DMS114 treated with DMSO at 0.1 percent for 48 hours (cell line): ENCODE data around the gene ZBTB17.

Source experiments
- DNase-seq: peaks from one replicate; lab custom pipeline; 2025; ENCODE audit not compliant: unreplicated experiment; lab: John Stamatoyannopoulos, UW

Gene ZBTB17

DNA sequence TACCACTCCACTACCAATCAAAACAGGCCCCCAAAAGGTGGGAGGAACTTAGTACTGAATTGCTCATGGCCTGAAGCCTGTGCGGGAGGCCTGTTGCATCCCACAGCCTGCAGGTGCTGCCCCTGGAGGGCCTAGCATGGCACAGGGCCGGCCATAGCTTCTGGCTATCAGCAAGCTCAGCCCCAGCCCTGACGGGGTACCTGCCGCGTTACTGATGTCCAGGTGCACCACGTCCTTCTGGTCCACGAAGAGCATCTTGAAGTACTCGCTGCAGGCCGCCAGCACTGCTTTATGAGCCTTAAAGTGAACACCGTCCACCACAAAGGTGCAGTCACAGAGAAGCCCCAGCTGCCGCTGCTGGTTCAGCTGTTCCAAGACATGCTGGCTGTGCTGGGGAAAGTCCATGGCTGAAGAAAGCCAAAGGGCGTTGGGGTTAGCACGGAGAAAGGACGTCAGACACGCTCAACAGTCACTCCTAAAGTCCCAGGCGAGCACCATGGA, 27.8 kb downstream of the ZBTB17 start:
- no peak for DNase-seq

DNA sequence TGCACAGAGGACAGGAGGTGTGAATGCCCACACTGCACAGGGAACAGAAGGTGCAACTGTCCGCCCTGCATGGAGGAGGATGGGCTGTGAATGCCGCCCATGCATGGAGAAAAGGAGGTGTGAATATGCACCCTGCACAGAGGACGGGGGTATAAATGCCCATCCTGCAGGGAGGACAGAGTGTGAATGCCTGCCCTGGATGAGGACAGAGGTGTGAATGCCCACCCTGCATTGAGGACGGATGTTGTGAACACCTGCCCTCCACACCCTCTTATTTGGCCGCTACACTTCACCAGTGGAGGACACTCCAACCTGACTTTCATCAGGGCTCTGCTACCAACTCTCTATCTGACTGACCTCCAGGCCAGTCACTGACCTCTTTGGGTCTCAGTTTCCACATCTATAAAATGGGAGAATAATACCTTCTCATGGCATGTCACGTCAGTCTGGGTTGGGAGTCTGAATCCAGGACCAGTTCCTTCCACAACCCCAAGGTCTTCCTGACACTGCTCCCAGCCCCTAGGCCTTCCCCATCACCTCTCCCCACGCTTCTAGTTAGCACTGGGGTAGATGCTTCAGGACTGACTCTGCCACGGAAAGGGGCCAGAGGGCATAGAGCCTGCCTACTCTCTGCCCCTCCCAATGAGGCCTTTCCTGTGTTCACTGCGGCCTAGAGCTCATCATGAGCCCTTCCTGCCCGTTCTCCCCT, 28.4 kb downstream of the ZBTB17 start:
- no peak for DNase-seq

DNA sequence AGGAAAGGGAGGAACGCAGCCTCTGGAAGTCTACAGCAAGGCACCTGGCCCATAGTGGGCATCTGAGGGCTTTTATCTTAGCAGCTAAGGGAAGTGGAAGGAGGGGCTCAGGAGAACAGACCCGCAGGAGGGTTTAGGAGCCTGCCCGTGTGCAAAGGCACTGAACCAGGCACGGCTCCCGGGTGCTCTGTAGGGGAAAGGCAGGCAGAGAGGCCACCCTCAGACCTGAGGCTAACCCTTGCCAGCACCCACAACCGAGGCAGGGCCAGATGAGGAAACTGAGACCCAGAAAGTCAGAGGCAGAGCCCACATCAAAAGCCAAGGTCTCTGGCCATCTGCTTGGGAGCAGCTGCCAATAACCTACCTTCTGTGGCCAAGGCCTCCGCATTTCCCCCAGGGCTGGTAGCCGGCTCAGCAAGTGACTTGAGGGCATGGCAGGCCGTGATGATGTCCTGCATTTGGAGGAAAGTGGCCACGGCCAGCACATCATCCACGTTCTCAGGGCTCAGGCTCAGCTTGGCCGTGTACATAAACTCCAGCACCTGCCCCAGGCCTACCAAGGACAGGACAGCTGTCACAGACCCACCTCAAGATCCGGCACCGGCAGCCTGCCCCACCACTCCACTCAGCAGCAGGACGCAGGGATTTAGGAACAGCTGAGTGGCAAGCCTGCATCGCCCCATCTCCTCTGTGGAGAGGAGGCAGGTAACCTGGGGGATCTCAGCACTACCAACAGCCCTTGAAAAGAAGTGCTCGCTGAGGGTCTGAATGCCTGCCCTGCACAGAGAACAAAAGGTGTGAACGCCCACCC, 29.1 kb downstream of the ZBTB17 start:
- DNase-seq: no peak

DNA sequence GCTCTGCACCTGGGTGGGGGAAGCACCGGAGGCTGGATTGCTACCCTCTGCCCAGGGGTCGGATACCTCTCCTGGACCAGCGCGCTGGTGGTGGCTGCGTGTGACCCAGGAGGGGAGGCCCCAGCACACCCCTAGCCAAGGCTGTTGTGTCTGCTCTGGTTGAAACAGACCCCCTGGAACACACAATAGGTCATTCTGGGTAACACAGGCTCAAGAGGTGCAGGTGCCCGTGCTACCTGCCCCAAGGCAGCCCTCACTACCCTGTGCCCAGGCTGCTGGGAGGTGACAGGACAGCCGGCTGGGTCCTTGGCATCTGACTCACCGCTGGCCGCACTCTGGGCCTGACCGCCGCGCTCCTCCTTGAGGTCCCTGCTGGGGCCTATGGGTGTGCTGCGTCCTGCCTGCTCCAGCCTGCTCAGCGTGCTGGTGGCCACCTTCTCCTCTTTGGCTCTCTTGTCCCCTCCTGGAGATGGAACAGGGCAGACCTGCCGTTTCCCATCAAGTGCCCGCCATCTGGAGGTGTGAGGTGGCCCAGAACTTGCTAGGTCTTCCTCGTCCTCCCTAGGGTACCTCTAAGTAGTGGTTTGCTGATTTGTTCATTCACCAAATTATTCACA, 30.0 kb downstream of the ZBTB17 start:
- no peak for DNase-seq

DNA sequence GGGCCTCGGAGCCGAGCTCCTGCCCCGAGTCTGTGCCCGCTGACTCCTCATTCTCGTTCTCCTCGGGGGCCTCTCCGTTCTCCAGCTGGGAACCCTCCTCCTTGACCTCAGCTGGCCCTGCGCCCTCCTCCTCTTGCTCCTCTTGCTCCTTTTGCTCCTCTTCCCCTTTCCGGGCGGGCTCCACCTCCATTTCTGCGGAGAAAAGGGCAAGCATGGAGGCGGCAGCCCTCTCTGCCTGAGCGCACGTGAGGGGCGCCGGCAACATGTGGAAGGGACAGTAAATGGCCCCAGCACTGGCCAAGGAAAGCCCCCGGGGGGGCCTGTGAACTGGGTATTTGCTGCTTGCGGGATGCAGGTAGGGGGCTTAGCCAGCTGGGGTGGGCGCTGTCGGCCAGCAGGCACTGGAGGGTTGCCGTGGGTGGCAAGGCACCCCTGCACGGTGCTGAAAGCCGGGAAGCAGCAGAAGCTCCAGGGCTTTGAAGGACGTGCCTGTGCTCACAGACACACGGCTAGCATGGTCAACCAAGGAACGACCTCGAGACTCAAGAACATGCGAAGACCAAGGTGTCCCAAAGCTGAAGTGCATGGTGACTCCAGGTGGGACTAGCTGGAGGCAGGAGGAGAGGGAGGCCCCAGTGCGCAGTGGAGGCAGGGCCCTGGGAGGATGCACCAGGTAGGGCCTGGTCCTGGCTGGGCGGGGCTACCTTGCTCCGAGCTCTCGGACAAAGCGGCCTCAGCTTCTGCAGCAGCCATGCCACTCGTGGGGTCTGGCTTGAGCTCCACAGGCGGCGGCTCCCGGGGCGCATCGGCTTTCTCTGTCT, 30.7 kb downstream of the ZBTB17 start:
- no peak for DNase-seq

DNA sequence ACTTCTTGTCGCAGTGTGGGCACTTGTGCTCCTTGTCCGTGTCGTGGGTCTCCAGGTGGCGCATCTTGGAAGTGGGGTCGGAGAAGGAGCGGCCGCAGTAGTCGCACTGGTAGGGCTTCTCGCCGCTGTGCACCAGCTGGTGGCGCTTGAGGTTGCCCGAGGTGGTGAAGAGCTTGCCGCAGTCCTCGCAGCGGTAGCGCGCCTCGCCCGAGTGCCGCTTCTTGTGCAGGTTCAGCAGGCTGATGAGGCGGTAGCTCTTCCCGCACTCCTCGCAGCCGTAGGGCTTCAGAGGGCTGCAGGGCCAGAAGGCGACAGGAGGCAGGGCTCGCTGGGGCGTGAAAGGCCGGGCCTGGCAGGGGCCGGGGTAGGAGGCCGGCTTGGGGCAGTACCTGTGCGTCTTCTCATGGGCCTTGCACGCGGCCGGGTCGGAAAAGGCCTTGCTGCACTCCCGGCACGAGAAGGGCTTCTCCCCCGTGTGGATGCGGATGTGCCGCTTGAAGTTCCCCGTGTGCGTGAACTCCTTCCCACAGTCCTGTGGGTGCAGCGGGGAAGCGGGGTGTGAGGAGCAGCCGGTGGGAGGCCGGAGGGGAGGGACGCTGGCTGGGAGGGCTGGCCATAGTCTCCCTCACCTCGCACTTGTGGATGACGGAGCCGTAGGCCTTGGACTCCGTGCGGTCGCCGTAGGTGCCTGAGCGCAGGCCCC, 31.4 kb downstream of the ZBTB17 start:
- DNase-seq: no peak

DNA sequence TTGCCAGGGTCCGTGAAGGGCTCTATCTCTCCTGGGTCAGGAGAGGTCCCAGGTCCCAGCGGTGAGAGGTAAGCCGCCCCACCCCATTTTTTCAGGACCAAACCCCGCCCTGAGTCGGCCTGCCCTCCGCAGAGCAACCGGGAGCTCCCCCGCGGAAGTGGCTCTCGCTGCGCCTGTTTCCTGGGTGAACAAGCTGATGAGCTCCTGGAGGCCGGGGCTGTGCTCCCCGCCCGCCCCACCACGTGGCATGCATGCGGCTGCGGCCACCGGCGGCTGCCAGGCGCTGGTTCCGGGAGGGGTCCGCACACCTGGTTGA, 32.0 kb downstream of the ZBTB17 start:
- DNase-seq: no peak

DNA sequence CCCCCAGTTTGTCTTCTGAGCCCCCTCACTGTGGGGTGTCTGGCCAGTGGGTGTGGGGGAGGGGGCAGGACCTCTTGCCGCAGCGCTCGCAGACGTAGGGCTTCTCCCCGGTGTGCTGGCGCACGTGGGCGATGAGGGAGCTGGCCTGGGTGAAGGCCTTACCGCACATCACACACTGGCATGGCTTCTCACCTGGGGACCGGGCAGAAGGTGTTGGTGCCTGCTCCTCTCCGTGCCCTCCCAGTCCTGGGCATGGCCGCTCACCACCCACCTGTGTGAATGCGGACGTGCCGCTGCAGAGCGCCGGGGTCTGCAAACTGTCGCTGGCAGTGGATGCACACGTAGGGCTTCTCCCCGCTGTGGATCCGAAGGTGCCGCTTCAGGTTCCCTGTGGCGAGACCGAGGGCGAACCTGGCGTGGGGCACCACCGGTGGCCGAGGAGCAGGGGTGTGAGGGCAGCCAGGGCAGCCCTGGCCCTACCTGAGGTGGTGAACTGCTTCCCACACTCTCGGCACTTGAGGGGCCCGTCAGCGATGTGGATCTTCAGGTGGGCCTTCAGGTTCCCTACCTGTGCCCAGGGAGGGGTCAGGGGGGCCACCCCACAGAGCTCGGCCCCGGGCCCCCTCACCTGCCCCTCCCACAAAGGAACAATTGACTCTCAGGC, 32.4 kb downstream of the ZBTB17 start:
- no peak for DNase-seq

DNA sequence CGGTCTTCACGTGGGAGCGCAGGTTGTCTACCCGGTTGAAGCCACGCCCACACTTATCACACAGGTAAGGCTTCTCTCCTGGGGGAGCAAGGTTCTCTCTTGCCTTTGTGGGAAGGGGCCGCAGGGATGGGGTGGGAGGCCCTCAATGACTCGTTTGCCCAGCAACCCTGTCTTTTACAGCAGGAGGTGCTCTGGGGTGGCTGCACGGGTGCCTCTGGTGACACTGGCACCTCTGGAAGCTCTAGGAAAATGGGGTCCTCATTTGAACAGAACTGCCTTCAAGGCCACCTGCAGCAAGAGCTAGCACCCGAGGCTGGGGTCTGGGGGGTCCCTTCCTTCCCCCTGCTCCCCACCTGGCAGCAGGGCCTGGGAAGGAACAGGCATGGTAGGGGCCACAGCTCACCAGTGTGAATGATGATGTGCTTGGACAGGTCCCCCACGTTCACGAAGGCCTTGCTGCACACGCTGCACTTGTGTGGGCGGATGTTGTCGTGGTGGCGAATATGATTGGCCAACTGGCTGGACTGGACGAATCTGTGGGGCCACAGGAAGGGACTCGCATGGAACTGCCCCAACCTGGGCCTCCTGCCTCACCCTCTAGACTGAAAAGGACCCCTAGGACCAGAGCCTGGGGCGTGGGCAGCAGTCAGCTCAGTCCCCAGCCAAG, 33.1 kb downstream of the ZBTB17 start:
- DNase-seq: no peak

DNA sequence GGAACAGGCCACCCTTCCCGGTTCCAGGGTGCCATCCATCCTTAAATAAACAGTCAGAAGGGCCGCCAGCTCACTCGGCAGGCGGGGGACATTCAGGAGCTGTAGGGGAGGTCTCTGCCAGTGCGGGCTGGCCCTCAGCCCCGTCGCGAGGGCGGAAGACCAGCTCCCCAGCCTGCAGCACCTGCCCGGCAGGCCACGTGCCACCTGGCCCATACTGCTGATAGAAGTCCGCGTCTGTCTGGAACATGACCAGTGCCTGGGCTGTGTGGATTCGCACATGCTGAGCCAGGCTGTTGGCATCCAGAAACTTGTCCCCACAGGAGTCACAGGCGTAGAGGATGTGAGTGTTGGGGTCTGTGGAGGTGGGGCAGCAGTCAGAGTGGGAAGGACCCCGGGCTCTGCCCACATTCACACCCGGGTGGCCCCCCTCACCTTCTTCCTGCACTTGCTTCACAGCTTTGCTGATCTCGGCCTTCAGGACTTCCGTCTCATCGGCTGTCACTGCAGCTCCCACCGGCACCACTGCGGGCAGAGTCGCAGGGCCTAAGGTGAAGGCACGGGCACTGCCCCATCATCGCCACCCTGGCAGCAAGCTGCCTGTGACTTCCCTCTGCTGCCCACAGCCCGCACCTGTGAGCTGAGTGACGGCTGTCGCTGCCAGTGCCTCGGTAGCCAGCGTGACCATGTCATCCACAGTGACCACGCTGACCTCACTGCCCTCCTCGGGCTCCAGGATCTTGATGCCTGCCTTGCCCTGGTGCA, 33.8 kb downstream of the ZBTB17 start:
- DNase-seq: no peak

DNA sequence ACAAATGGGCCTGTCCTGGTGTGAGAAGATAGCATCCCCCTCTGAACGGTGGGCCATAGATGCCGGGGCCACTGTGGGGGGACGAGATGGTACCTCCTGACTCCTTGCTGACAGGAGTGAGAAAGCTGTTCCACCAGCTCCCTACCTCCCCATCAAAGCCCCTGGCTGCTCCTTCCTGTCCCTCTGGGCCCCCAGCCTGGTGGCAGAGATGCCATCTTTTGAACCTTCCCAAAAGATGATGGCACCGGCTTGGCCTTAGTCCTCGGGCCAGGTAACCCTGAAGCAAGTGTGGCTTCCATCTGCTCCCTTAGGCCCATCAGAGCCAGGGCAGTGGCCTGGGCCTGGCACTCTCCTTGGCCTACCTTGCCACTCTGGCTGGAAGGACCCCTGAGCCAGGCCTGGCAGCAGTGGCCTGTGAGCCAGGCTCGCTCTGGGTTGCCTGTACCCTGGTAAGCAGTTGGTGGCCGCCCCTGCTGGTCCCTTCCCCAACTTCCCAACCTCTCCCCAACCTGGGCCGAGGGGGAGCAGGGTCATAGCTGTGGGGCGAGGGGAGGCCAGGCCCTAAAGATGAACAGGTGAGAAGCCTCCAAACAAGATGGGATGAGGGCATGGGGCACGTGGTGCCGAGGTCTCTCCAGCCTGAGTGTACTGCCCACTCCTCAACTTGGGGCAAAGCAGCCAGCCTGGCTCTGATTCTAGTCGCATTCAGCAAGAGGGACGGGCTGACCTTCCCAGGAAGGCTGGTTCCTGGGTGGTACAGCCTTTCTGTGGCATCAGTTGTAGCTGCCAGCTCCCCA, 34.7 kb downstream of the ZBTB17 start:
- no peak for DNase-seq

DNA sequence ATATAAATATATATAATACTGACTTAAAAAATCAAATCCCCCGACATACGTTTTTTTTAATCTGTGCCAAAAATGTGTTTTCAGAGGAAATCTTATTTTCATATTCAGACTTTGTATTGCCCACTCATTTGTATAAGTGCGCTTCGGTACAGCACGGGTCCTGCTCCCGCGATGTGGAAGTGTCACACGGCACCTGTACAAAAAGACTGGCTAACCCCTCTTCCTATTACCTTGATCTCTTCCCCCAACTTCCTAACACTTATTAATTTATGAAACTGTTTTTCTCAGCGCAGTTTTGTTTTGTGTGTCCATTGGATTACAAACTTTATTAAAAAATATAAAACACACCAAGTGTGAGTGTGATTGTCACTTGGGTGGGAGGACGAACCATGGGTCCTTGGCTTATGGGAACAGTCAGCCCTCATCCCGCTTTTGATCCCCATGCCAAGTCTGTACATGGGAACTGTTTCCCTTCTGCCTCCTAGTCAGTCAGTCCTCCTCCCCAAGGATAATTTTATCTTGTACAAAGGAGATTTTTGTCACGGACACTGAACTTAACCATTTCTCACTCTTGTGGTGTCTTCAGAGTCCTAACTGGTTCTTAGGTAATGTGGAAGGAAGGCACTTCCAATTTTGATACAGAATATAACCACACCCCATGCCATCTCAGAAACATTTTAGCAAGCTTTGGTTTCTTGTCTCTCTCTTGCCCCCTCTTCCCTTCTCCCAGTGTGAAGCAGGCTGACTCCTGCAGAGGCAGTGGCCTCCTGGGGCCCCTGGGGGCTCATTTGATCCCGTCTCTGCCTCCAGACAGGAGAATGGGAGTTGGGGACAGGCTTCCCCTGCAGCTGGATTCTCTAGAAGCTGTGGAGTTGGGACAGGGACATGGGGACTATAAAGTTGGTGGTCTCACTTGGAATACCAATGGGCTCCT, 35.5 kb downstream of the ZBTB17 start:
- no peak for DNase-seq

DNA sequence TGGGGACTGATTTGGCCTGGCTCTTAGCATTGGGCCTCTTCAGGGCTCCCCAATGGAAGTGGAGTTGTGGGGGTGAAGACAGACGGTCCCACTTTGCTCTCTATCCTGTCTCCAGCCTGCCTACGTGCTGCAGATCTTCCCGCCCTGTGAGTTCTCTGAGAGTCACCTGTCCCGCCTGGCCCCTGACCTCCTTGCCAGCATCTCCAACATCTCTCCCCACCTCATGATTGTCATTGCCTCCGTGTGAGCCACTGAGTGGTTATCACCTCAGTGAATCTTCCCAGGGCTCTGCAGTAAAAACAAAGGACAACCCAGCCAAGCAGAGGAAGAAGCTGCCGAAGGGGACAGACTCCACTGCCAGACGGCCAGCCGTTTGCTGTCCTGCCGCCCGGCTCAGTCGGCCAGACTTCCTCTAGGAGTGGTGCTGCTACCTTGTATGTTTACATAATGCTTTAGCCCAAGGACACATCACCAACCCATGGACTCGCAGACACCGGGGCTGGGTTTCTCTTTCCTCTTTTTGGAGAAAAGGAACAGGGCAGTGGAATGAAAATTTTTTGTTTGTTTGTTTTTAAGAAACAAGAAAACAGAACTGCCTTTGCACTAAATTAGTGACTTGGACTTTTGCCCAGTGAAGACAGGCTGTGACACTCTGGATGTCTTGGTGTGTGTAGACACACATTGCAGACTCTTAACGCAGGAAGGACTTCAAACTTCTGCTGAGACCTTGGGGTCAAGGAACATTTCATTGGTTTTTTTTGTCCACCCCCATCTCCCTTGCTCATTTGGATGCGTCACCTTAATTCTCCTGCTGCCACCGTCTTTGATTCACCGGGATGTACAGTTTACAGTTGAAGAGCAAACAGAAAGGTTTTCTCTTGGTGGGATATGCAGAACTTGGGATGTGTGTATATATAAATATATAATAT, 36.5 kb downstream of the ZBTB17 start:
- no peak for DNase-seq

DNA sequence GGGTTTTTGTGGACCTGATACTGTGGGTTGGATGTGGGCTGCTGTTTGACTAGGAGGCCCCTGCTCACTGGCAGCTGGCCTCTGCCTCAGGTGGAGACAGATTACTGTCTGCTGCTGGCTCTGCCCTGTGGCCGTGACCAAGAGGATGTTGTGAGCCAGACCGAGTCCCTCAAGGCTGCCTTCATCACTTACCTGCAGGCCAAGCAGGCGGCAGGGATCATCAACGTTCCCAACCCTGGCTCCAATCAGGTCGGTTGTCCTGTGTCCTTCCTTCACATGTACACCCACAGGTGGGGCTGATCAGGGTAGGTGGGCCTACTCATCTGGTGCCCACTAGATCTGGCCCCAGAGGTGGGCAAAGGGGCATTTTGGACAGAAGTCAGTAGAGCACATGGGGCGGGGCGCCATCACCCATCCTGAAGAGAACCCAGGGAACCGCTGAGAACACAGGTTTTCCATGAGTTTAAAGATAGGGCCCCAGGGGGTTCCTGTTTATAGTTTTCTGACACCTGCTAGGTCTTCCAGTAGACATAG, 37.2 kb downstream of the ZBTB17 start:
- DNase-seq: no peak

DNA sequence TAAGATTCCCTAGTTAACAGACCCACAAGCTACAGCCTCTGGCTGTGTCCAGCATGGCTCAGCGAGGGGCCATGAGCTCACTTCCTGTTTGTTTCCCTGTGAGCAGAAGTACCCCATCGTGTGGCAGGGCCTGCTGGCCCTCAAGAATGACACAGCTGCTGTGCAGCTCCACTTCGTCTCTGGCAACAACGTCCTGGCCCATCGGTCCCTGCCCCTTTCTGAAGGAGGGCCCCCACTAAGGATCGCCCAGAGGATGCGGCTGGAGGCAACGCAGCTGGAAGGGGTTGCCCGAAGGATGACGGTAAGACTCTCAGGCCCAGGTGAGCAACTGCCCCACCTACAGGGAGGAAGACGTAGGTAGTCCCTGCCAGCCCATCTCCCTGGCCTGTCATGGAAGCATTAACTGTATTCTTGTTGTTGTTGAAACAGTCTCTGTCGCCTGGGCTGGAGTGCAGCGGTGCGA, 38.2 kb downstream of the ZBTB17 start:
- DNase-seq: no peak

DNA sequence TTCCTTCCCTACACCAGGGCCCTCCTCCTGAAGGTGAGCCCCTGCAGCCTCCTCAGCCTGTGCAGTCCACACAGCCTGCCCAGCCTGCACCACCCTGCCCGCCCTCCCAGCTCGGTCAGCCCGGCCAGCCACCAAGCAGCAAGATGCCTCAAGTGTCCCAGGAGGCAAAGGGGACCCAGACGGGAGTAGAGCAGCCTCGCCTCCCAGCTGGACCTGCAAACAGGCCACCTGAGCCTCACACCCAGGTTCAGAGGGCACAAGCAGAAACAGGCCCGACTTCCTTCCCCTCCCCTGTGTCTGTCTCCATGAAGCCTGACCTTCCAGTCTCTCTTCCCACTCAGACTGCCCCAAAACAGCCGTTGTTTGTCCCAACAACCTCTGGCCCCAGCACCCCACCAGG, 38.8 kb downstream of the ZBTB17 start:
- no peak for DNase-seq
